HepG2 (cell line): ENCODE data around the gene CACNG5. TPM values are rescaled to one million over a fixed set of nuclear protein-coding genes. Genes with fewer than 3 reads are reported as not detected.
A peak's percentile ranks its signal among the peaks of the same experiment; 100 is the strongest.

Experiments used
- AHR ChIP-seq: IDR thresholded peaks from 2 replicates; pipeline ENCODE4 v1.6.1; 2018; ENCODE audit warnings: missing genetic modification reagents, missing compliant biosample characterization
- ARID3A ChIP-seq: IDR thresholded peaks from 2 replicates; pipeline ENCODE4 v1.6.1; 2012; ENCODE audit warnings: low read depth, low read length, improper control_type of control experiment
- ASH2L ChIP-seq: fragments of 300-600, 200-600 bp; sonication (generic); IDR thresholded peaks from 2 replicates; pipeline ENCODE4 v1.7.0; 2017; ENCODE audit warnings: low read depth, mild to moderate bottlenecking, moderate library complexity, mixed read lengths, low read length; ENCODE audit not compliant: insufficient read length
- HMG20A ChIP-seq: IDR thresholded peaks from 2 replicates; pipeline ENCODE4 v1.6.1; 2016; ENCODE audit warnings: borderline replicate concordance
- KDM5B ChIP-seq: sonication (generic); formaldehyde crosslinking; IDR thresholded peaks from 2 replicates; pipeline ENCODE4 v1.4.0; 2020; ENCODE audit warnings: missing genetic modification reagents, mild to moderate bottlenecking, borderline replicate concordance
- KLF9 ChIP-seq: IDR thresholded peaks from 2 replicates; pipeline ENCODE4 v1.6.1; 2016; ENCODE audit warnings: low read depth
- RBM22 ChIP-seq: fragments of 200-400 bp; formaldehyde crosslinking; optimal IDR thresholded peaks from 2 replicates; pipeline ENCODE3; 2017; ENCODE audit warnings: mild to moderate bottlenecking, low read length, moderate library complexity
- SIN3B ChIP-seq: fragments of 150-350 bp; IDR thresholded peaks from 2 replicates; pipeline ENCODE4 v1.6.1; 2014; ENCODE audit warnings: low read length
- SNRNP70 ChIP-seq: fragments of 200-400 bp; formaldehyde crosslinking; IDR thresholded peaks from 2 replicates; pipeline ENCODE4 v1.6.1; 2017; ENCODE audit warnings: mild to moderate bottlenecking, low read depth, low read length, moderate library complexity
- SP140L ChIP-seq: sonication (generic); formaldehyde crosslinking; IDR thresholded peaks from 2 replicates; pipeline ENCODE4 v1.4.0; 2020; ENCODE audit warnings: missing genetic modification reagents, borderline replicate concordance
- TRIM22 ChIP-seq: fragments of 450-650 bp; IDR thresholded peaks from 2 replicates; pipeline ENCODE4 v1.6.1; 2017
- ZBED4 ChIP-seq: sonication (generic); formaldehyde crosslinking; IDR thresholded peaks from 2 replicates; pipeline ENCODE4 v1.4.0; 2020; ENCODE audit warnings: missing genetic modification reagents, borderline replicate concordance
- ZBTB3 ChIP-seq: sonication (generic); formaldehyde crosslinking; IDR thresholded peaks from 2 replicates; pipeline ENCODE4 v1.4.0; 2020; ENCODE audit warnings: low read depth, mild to moderate bottlenecking, moderate library complexity, missing genetic modification reagents, borderline replicate concordance
- ZBTB7A ChIP-seq: sonication (generic); formaldehyde crosslinking; IDR thresholded peaks from 2 replicates; pipeline ENCODE4 v1.8.0; 2022; ENCODE audit warnings: mild to moderate bottlenecking, missing genetic modification reagents
- ZFAT ChIP-seq: sonication (generic); formaldehyde crosslinking; conservative IDR thresholded peaks from 2 replicates; pipeline ENCODE4 v1.8.1; 2023; ENCODE audit warnings: missing genetic modification reagents, inconsistent platforms
- ZGPAT ChIP-seq: IDR thresholded peaks from 2 replicates; pipeline ENCODE4 v1.6.1; 2016; ENCODE audit warnings: mild to moderate bottlenecking
- ZHX1 ChIP-seq: sonication (generic); formaldehyde crosslinking; IDR thresholded peaks from 2 replicates; pipeline ENCODE4 v1.8.1; 2022; ENCODE audit warnings: low read depth, mild to moderate bottlenecking, missing genetic modification reagents
- ZNF160 ChIP-seq: sonication (generic); formaldehyde crosslinking; IDR thresholded peaks from 2 replicates; pipeline ENCODE4 v1.8.0; 2022; ENCODE audit warnings: mild to moderate bottlenecking, inconsistent platforms, missing genetic modification reagents
- ZNF207 ChIP-seq: fragments of 450-650 bp; IDR thresholded peaks from 2 replicates; pipeline ENCODE4 v1.6.1; 2016; ENCODE audit warnings: antibody characterized with exemption, borderline replicate concordance
- polyA plus RNA-seq, 8 experiments: library from polyadenylated mRNA; depleted of rRNA in 3 of 8; stranded (reverse) in 7 of 8; unstranded in 1 of 8; fragments of >200 nt; fragmentation: Illumina TruSeq in 4 of 8; extraction: Trizol in 4 of 8; gene quantifications; 2 replicates each; pipeline versions ENCODE4 v1.2.1 to v1.2.3, GENCODE V29; 2011 to 2016; ENCODE audit warnings: low read depth in 4 of 8, missing spikeins in 1 of 8, mixed read lengths in 1 of 8; ENCODE audit not compliant: insufficient read depth in 1 of 8
- total RNA-seq, 5 experiments: library from RNA; depleted of rRNA; stranded (reverse); fragments of >200 nt; fragmentation: Illumina TruSeq; extraction: Trizol; gene quantifications; 2 replicates each; pipeline ENCODE4 v1.2.3, GENCODE V29; 2016; ENCODE audit warnings: low read depth in 1 of 5

CACNG5 gene
- total and polyA plus RNA-seq, 2 of the 13 experiments (the other 11 are each of a cell fraction or from before 2014, with no cell fraction given), result not detected

- no peak for TF ChIP-seq ZGPAT
- no peak for TF ChIP-seq ZNF207
- TF ChIP-seq SP140L, result no peak
- TF ChIP-seq ZFAT (CRISPR knock-in tag), result no peak
- peak; percentile 30; the same call in 1 of the 2 replicates for TF ChIP-seq ZBED4 (CRISPR knock-in tag)
- no peak for TF ChIP-seq ZHX1
- no peak for TF ChIP-seq KDM5B
- TF ChIP-seq SNRNP70, result no peak
- no peak for TF ChIP-seq ASH2L
- no peak for TF ChIP-seq ZBTB3 (CRISPR knock-in tag)
- TF ChIP-seq AHR (CRISPR knock-in tag), result peak; percentile 81; the same call in 1 of the 2 replicates
- no peak for TF ChIP-seq SIN3B
- TF ChIP-seq RBM22, result no peak
- TF ChIP-seq TRIM22, result no peak
- no peak for TF ChIP-seq ZBTB7A (CRISPR knock-in tag)
- no peak for TF ChIP-seq ZNF160 (CRISPR knock-in tag)
- no peak for TF ChIP-seq HMG20A (CRISPR knock-in tag)
- TF ChIP-seq ARID3A, result no peak
- no peak for TF ChIP-seq KLF9 (CRISPR knock-in tag)
Measured at GRCh38 chr17:66829386-66829864, 5.5 kb upstream of the CACNG5 start (continued).
